ENCODE data around the gene NFATC1. TPM values are rescaled to one million over a fixed set of nuclear protein-coding genes. Genes with fewer than 3 reads are reported as not detected.

NFATC1 gene
- total RNA-seq, 6 donors from 2014 or later, result 13.6 to 39.5 (median 20.3) TPM

GRCh38 chr18:79511671-79512301 lies 116.1 kb downstream of the NFATC1 start:
- Histone ChIP-seq H3K9me3 (no peaks in the 10 kb centered on the region), H3K4me1 (peaks cover 13 to 21% (median 16%) of the 10 kb centered on the region in 4 donors), H3K27ac (no peak overlapping the region), H3K36me3 (peaks cover 0 to 9% (median 2%) of the 10 kb centered on the region in 4 donors), H3K27me3 (no peaks in the 10 kb centered on the region), H3K4me3 (no peak overlapping the region)
- WGBS, 2 donors, result 82 to 92% methylated on average over 13 to 29 of the region's 32 CpGs
- ATAC-seq (ENCODE audit: low FRiP score in 2 of 2), result no peak
- TF ChIP-seq CTCF (IDR thresholded peaks at IDR 0.05) (no peak), EP300 (IDR thresholded peaks at IDR 0.05) (no peak), POLR2AphosphoS5 (IDR thresholded peaks at IDR 0.05) (no peak)
- peak; percentile 14 to 62 for DNase-seq

- TF ChIP-seq POLR2AphosphoS5 (IDR thresholded peaks at IDR 0.05) (no peak), POLR2A (IDR thresholded peaks at IDR 0.05) (no peak)
- H3K36me3 ChIP-seq, result peaks cover 0 to 9% (median 2%) of the 10 kb centered on the region in 4 donors
- H3K4me1 ChIP-seq, result peaks cover 8 to 16% (median 11%) of the 10 kb centered on the region in 4 donors
- no peaks in the 10 kb centered on the region for H3K9me3 ChIP-seq
- H3K27ac ChIP-seq, result no peak overlapping the region
- ATAC-seq (ENCODE audit: low FRiP score in 2 of 2) (no peak), DNase-seq (peak; percentile 19 to 75)
- no peaks in the 10 kb centered on the region for H3K27me3 ChIP-seq
- 93 to 96% methylated on average over 44 to 54 of the region's 54 CpGs for WGBS, 2 donors
- H3K4me3 ChIP-seq, result no peak overlapping the region
Observed at GRCh38 chr18:79512461-79513380, 117.0 kb downstream of the NFATC1 start.

GRCh38 chr18:79513381-79514081 lies 117.8 kb downstream of the NFATC1 start:
- TF ChIP-seq POLR2AphosphoS5 (IDR thresholded peaks at IDR 0.05) (no peak), EP300 (IDR thresholded peaks at IDR 0.05) (no peak), CTCF (IDR thresholded peaks at IDR 0.05) (no peak), POLR2A (IDR thresholded peaks at IDR 0.05) (no peak)
- Histone ChIP-seq H3K4me1 (peaks cover 4 to 16% (median 5%) of the 10 kb centered on the region in 4 donors), H3K4me3 (no peak overlapping the region), H3K27me3 (no peaks in the 10 kb centered on the region), H3K27ac (no peak overlapping the region), H3K9me3 (no peaks in the 10 kb centered on the region), H3K36me3 (peaks cover 0 to 9% (median 2%) of the 10 kb centered on the region in 4 donors)
- peak in 1 of 2 donors; percentile 59 for DNase-seq
- WGBS, 2 donors, result 92 to 94% methylated on average over 23 to 27 of the region's 36 CpGs
- no peak for ATAC-seq (ENCODE audit: low FRiP score in 2 of 2)

GRCh38 chr18:79515331-79515730 lies 119.6 kb downstream of the NFATC1 start:
- Histone ChIP-seq H3K4me3 (no peak overlapping the region), H3K27ac (no peak overlapping the region), H3K9me3 (no peaks in the 10 kb centered on the region), H3K36me3 (peaks cover 0 to 9% (median 2%) of the 10 kb centered on the region in 4 donors), H3K4me1 (peaks cover 0 to 25% (median 5%) of the 10 kb centered on the region in 4 donors), H3K27me3 (no peaks in the 10 kb centered on the region)
- 84 to 85% methylated on average over 8 of the region's 8 CpGs for WGBS, 2 donors
- TF ChIP-seq CTCF (IDR thresholded peaks at IDR 0.05) (no peak), POLR2A (IDR thresholded peaks at IDR 0.05) (no peak), EP300 (IDR thresholded peaks at IDR 0.05) (no peak), POLR2AphosphoS5 (IDR thresholded peaks at IDR 0.05) (no peak)
- no peak for ATAC-seq (ENCODE audit: low FRiP score in 2 of 2)
- no peak for DNase-seq

- Histone ChIP-seq H3K27me3 (no peaks in the 10 kb centered on the region), H3K4me3 (no peak overlapping the region), H3K9me3 (no peaks in the 10 kb centered on the region), H3K27ac (no peak overlapping the region), H3K4me1 (peaks cover 0 to 25% (median 5%) of the 10 kb centered on the region in 4 donors), H3K36me3 (peaks cover 0 to 9% (median 1%) of the 10 kb centered on the region in 4 donors)
- DNase-seq (no peak), ATAC-seq (ENCODE audit: low FRiP score in 2 of 2) (no peak)
- TF ChIP-seq POLR2A (IDR thresholded peaks at IDR 0.05), result no peak
- TF ChIP-seq POLR2AphosphoS5 (IDR thresholded peaks at IDR 0.05), result no peak
- no peak for TF ChIP-seq EP300 (IDR thresholded peaks at IDR 0.05)
- no peak for TF ChIP-seq CTCF (IDR thresholded peaks at IDR 0.05)
- WGBS, 2 donors, result 78 to 80% methylated on average over 22 of the region's 22 CpGs
Observed at GRCh38 chr18:79515944-79516351, 120.2 kb downstream of the NFATC1 start.
